ENCODE measurements around the gene RAPGEF3. TPM values are rescaled to one million over a fixed set of nuclear protein-coding genes. Genes with fewer than 3 reads are reported as not detected.

The RAPGEF3 gene
- total RNA-seq, 2 donors from 2014 or later = 11.4 to 19.6 TPM

DNA sequence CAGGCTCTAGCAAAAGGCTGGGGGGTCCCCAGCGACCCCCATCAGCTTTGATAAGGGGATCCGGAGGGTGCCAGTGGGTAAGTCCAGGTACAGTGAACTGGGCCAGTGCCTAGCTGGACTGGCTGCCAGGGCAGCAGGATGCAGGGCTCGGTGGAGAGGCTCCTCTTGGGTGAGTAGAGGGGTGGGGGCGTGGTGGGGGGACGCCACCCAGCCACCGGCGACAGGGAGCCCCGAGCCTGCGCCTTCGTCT is 171 bp downstream of the RAPGEF3 start:
- Histone ChIP-seq H3K4me1 (ENCODE audit: control insufficient read depth, insufficient read depth, low read length) (peaks cover 6% of the 10 kb centered on the region), H3K27me3 (ENCODE audit: control insufficient read depth, insufficient read depth, low read length, poor library complexity, severe bottlenecking) (no peaks in the 10 kb centered on the region), H3K36me3 (ENCODE audit: control insufficient read depth, insufficient read depth, low read length) (no peaks in the 10 kb centered on the region), H3K9me3 (ENCODE audit: control insufficient read depth, low read length) (no peaks in the 10 kb centered on the region), H3K27ac (ENCODE audit: low read depth, low read length) (no peak overlapping the region), H3K9ac (ENCODE audit: extremely low read depth, low read length, poor library complexity, severe bottlenecking) (peak overlapping the region; percentile 71), H3K4me3 (ENCODE audit: low read length) (peak overlapping the region; percentile 77)
- Mint-ChIP-seq H3K36me3 (ENCODE audit: low read depth) (peaks cover 4% of the 10 kb centered on the region), H3K4me1 (peaks cover 40% of the 10 kb centered on the region), H3K9me3 (no peaks in the 10 kb centered on the region), H3K27ac (peak overlapping the region; percentile 87), H3K4me3 (peak overlapping the region; percentile 67), H3K27me3 (ENCODE audit: insufficient read depth) (no peaks in the 10 kb centered on the region)
- 11% methylated on average over 10 of the region's 10 CpGs; no CpG with 5 or more reads in 1 of the 2 experiments for WGBS, 2 experiments (ENCODE audit: insufficient coverage in 1 of 2, insufficient read length in 1 of 2)
- TF ChIP-seq, protein P1, sequence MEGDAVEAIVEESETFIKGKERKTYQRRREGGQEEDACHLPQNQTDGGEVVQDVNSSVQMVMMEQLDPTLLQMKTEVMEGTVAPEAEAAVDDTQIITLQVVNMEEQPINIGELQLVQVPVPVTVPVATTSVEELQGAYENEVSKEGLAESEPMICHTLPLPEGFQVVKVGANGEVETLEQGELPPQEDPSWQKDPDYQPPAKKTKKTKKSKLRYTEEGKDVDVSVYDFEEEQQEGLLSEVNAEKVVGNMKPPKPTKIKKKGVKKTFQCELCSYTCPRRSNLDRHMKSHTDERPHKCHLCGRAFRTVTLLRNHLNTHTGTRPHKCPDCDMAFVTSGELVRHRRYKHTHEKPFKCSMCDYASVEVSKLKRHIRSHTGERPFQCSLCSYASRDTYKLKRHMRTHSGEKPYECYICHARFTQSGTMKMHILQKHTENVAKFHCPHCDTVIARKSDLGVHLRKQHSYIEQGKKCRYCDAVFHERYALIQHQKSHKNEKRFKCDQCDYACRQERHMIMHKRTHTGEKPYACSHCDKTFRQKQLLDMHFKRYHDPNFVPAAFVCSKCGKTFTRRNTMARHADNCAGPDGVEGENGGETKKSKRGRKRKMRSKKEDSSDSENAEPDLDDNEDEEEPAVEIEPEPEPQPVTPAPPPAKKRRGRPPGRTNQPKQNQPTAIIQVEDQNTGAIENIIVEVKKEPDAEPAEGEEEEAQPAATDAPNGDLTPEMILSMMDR (conservative IDR thresholded peaks at IDR 0.05) = no peak
- DNase-seq = peak; percentile 85

DNA sequence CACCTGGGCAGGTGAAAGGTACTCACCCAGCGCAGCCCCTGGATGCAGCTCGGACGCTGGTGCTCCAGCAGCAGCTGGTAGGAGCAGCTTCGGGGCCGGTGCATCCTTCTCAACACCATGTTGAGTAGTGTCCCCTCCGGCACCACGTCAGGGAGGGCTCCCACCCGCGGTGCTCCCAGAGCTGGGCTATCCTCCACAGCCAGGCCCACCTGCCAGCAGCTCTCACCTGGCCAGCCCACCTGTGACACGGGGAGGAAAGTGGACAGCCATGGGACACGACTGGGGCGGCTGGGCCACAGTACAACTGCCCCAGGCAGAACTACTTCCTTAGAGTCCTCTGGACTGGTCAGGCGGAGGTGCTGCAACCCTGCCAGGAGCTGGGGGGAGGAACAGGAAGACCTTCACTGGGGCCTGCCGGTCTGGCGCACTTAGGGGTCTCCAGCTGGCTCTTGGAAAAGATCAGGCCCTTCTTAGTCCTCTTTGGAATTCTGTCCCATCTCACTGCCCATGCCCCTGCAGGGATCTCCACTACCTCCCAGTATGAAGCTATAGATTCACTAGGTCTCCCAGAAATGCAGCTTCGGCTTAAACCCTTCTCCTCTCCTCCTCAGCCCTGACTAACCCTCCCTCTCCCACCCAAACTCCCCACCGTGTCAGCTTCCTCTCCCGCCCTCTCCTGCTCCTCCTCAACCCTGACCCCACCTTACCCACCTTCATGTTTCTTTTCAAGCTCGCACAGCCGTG is 668 bp downstream of the RAPGEF3 start:
- H3K9ac ChIP-seq (ENCODE audit: extremely low read depth, low read length, poor library complexity, severe bottlenecking) = peak overlapping the region; percentile 71

DNA sequence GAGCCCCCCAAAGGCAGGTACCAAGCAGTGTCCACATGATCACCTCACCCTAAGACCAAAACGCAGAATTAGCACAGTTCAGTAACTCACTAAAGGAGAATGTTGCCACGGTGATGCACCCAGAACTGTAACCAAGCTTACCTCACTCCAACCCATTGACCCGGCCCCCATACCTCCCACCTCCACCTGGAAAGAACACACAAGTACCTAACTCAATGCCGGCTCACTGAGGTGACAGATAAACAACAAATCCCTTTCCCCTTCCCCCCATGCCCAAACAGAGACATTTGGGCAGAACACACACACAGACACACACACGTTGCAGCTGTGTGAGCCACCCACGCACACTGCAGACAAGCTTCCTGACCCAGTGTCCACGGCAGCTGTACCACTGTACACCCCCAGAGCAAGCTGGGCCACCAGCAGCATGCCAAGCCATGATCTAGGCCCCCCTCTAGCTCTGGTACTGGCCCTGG is 1.3 kb downstream of the RAPGEF3 start:
- no peak for DNase-seq
- peak overlapping the region; percentile 48 for H3K27ac Mint-ChIP-seq
- H3K27me3 Mint-ChIP-seq (ENCODE audit: insufficient read depth) = no peaks in the 10 kb centered on the region
- no peaks in the 10 kb centered on the region for H3K9me3 ChIP-seq (ENCODE audit: control insufficient read depth, low read length)
- no peak overlapping the region for H3K27ac ChIP-seq (ENCODE audit: low read depth, low read length)
- H3K9ac ChIP-seq (ENCODE audit: extremely low read depth, low read length, poor library complexity, severe bottlenecking) = no peak overlapping the region
- H3K4me1 ChIP-seq (ENCODE audit: control insufficient read depth, insufficient read depth, low read length) = peaks cover 8% of the 10 kb centered on the region
- H3K4me1 Mint-ChIP-seq = peaks cover 50% of the 10 kb centered on the region
- no peaks in the 10 kb centered on the region for H3K27me3 ChIP-seq (ENCODE audit: control insufficient read depth, insufficient read depth, low read length, poor library complexity, severe bottlenecking)
- no peaks in the 10 kb centered on the region for H3K9me3 Mint-ChIP-seq
- H3K4me3 Mint-ChIP-seq = peak overlapping the region; percentile 67
- TF ChIP-seq, protein P1 (conservative IDR thresholded peaks at IDR 0.05) = no peak
- 80 to 81% methylated on average over 1 to 7 of the region's 7 CpGs for WGBS, 2 experiments (ENCODE audit: insufficient coverage in 1 of 2, insufficient read length in 1 of 2)
- peak overlapping the region; percentile 77 for H3K4me3 ChIP-seq (ENCODE audit: low read length)
- peaks cover 4% of the 10 kb centered on the region for H3K36me3 Mint-ChIP-seq (ENCODE audit: low read depth)
- H3K36me3 ChIP-seq (ENCODE audit: control insufficient read depth, insufficient read depth, low read length) = no peaks in the 10 kb centered on the region

More for the DNA sequence above, 668 bp downstream of the RAPGEF3 start:
- H3K36me3 ChIP-seq (ENCODE audit: control insufficient read depth, insufficient read depth, low read length) = no peaks in the 10 kb centered on the region
- H3K9me3 Mint-ChIP-seq = no peaks in the 10 kb centered on the region
- TF ChIP-seq, protein P1 (conservative IDR thresholded peaks at IDR 0.05) = no peak
- peak overlapping the region; percentile 87 for H3K27ac Mint-ChIP-seq
- H3K27me3 Mint-ChIP-seq (ENCODE audit: insufficient read depth) = no peaks in the 10 kb centered on the region
- no peaks in the 10 kb centered on the region for H3K9me3 ChIP-seq (ENCODE audit: control insufficient read depth, low read length)
- H3K4me1 ChIP-seq (ENCODE audit: control insufficient read depth, insufficient read depth, low read length) = peaks cover 6% of the 10 kb centered on the region
- no peak overlapping the region for H3K27ac ChIP-seq (ENCODE audit: low read depth, low read length)
- H3K4me1 Mint-ChIP-seq = peaks cover 44% of the 10 kb centered on the region
- 57 to 60% methylated on average over 11 to 20 of the region's 20 CpGs for WGBS, 2 experiments (ENCODE audit: insufficient coverage in 1 of 2, insufficient read length in 1 of 2)
- H3K4me3 ChIP-seq (ENCODE audit: low read length) = peak overlapping the region; percentile 77
- no peaks in the 10 kb centered on the region for H3K27me3 ChIP-seq (ENCODE audit: control insufficient read depth, insufficient read depth, low read length, poor library complexity, severe bottlenecking)
- H3K36me3 Mint-ChIP-seq (ENCODE audit: low read depth) = peaks cover 4% of the 10 kb centered on the region
- peak; percentile 90 for DNase-seq
- peak overlapping the region; percentile 67 for H3K4me3 Mint-ChIP-seq

Data from endodermal cell (in vitro differentiated cells).